Psoas muscle (tissue), 8 donors: Measurements from ENCODE around the gene MAMDC4. TPM values are rescaled to one million over a fixed set of nuclear protein-coding genes. Genes with fewer than 3 reads are reported as not detected.
"Not testable (repeated sequence)": the region's sequence is repeated elsewhere in the genome, so short reads cannot be mapped to it uniquely, and the experiment has no call there.

ENCODE experiments used
- ATAC-seq, 4 donors: fragments of 200-7000 bp; cut with Tn5 transposase; one replicate each; pipeline ENCODE4 v1.9.1; 2020; ENCODE audit warnings: moderate library complexity in 3 of 4, mild to moderate bottlenecking in 2 of 4
- DNase-seq, 2 donors: peaks; one replicate each; pipeline ENCODE4 v3.0.0-alpha.2; 2020
- H3K27ac ChIP-seq: fragments of 200-600 bp; one replicate; pipeline ENCODE4 v1.8.0; 2022
- H3K27me3 ChIP-seq, 3 donors: fragments of 200-600 bp in 1 of 3; one replicate each; pipeline versions ENCODE4 v1.6.1 to v1.8.0; 2013 to 2022; ENCODE audit warnings: low read length in 2 of 3, mild to moderate bottlenecking in 2 of 3, moderate library complexity in 1 of 3; ENCODE audit not compliant: insufficient read depth in 3 of 3
- H3K36me3 ChIP-seq, 2 donors: fragments of 200-600 bp in 1 of 2; one replicate each; pipeline versions ENCODE4 v1.6.1 to v1.8.0; 2013 to 2022; ENCODE audit warnings: low read depth in 1 of 2, mild to moderate bottlenecking in 1 of 2, moderate library complexity in 1 of 2; ENCODE audit not compliant: insufficient read depth in 1 of 2
- H3K4me1 ChIP-seq: fragments of 200-600 bp; one replicate; pipeline ENCODE4 v1.8.0; 2022
- H3K4me3 ChIP-seq: fragments of 200-600 bp; one replicate; pipeline ENCODE4 v1.8.0; 2022; ENCODE audit warnings: mild to moderate bottlenecking
- H3K9me3 ChIP-seq: fragments of 200-600 bp; one replicate; pipeline ENCODE4 v1.8.0; 2022
- WGBS, 3 donors: extraction: QIAGEN DNeasy Blood & Tissue Kit; methylation state at CpG; one replicate each; pipeline versions ENCODE4 v1.1.6 to v1.1.7; 2013; 5-methylcytosine and 5-hydroxymethylcytosine counted together
- intact Hi-C, 2 donors: fragments of 100-400 bp; cut with DNase I; formaldehyde crosslinking; loops; one replicate each; pipeline versions ENCODE4 v1.11.0 to v1.14.2; 2022
- polyA plus RNA-seq, 3 donors: library from polyadenylated mRNA; stranded (reverse); fragments of 200-250 nt; gene quantifications; one replicate each; pipeline ENCODE4 v1.2.3, GENCODE V29; 2013
- total RNA-seq, 4 donors: library from RNA; stranded (reverse); fragmentation: NEBNext Ultra II Directional in 2 of 4; extraction: Animal tissue kit (Norgen Biotek cat#: 25700) in 2 of 4; gene quantifications; one replicate each; pipeline versions ENCODE4 v1.2.1 to v1.2.4, GENCODE V29; 2021 to 2023
- TF ChIP-seq, protein P1 (sequence below): fragments of 200-600 bp; IDR thresholded peaks from one replicate; pipeline ENCODE4 v1.8.0; 2022; ENCODE audit warnings: antibody characterized with exemption
- donor health status: healthy with polysubstance abuse.
- donor health status: DM: no; HTN: no; CAD: no; lungs with moderate emphysema.
- donor health status: Bipolar disorder and iron deficiency.
- donor health status: healthy.
- donor health status: DM: yes; HTN: yes; CAD: no.
- donor health status: DM: no; HTN: no; CAD: no.
- donor health status: DM: no; HTN: no; CAD: no.
- donor health status: DM: yes; HTN: yes; CAD: no.

Gene MAMDC4
- total and polyA plus RNA-seq, 7 donors, result 1.7 to 7.9 (median 2.9) TPM

DNA sequence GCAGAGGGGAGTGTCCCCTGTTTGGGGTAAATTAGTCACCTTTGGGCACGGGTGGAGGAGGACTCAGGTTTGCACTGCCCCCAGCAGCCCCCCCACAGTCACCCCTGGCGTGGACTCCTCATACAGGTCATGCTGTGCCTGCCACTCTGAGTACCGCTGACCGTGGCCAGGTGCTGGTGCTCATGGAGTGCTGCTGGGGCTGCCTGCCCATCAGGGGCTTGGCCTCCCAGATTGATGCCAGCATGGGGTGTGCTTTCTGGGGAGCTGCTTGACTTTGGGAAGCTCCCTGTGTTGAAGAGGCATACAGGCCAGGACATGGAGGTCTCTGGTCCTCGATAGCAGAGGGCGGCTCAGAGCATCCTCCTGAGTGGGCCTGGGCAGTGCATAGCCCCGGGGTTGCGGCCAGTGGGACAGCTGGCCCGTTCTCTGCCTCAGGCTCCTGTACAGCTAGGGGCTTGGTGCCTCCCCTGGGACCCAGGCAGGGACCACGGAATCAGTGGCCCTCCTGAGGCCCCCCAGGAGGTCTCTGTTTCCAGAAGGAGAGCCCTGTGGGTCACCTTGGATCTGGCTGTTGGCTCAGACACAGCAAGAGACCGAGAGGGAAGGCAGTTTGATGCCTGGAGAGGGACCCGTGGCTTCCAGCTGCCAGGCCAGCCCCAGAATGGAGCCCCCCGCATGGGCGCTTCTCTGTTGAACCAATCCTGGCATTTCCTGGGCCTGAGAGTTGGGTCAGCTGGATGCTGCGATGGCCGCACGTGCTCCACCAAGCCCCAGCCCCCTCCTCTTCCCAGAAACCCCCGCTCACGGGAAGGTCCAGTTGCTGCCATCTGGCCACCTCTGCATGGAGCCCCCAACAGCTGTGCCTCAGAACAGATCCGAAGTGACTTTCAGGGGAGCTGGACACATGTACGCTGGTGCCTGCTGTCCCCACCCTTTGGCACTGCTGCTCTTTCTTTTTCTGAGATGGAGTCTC, 15.9 kb upstream of the MAMDC4 start:
- 74 to 85% (median 80%) methylated on average over 20 to 21 of the region's 21 CpGs for WGBS, 3 donors
- peak; percentile 17 to 49 for DNase-seq
- ATAC-seq, result no peak
- TF ChIP-seq, protein P1, sequence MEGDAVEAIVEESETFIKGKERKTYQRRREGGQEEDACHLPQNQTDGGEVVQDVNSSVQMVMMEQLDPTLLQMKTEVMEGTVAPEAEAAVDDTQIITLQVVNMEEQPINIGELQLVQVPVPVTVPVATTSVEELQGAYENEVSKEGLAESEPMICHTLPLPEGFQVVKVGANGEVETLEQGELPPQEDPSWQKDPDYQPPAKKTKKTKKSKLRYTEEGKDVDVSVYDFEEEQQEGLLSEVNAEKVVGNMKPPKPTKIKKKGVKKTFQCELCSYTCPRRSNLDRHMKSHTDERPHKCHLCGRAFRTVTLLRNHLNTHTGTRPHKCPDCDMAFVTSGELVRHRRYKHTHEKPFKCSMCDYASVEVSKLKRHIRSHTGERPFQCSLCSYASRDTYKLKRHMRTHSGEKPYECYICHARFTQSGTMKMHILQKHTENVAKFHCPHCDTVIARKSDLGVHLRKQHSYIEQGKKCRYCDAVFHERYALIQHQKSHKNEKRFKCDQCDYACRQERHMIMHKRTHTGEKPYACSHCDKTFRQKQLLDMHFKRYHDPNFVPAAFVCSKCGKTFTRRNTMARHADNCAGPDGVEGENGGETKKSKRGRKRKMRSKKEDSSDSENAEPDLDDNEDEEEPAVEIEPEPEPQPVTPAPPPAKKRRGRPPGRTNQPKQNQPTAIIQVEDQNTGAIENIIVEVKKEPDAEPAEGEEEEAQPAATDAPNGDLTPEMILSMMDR, result no peak
- intact Hi-C loops, result no loop called here
- Histone ChIP-seq H3K36me3 (peaks cover 0 to 65% of the 10 kb centered on the region in 2 donors), H3K4me1 (peaks cover 6% of the 10 kb centered on the region), H3K9me3 (no peaks in the 10 kb centered on the region), H3K27ac (no peak overlapping the region), H3K27me3 (no peaks in the 10 kb centered on the region), H3K4me3 (no peak overlapping the region)

DNA sequence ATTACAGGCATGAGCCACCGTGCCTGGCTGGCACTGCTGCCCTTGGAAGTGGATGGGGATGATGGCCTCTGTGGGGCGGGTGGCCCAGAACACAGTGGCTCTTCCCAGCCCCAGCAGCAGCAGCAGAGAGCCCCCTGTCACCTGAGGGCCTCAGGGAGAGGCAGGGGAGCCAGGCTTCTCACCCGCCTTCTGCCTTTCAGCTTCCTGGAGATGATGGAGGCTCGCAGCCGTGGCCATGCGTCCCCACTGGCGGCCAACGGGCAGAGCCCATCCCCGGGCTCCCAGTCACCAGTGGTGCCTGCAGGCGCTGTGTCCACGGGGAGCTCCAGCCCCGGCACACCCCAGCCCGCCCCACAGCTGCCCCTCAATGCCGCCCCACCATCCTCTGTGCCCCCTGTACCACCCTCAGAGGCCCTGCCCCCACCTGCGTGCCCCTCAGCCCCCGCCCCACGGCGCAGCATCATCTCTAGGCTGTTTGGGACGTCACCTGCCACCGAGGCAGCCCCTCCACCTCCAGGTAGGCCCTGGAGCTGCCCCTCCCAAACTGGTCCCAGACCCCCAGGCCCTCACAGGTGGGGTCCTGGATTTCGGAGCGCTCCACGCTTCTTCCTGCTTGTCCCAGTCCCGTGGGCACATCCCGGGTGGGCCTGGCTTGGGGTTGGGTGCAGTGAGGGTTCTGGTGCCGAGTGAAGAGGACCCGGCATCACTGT, 14.8 kb upstream of the MAMDC4 start:
- H3K36me3 ChIP-seq, result peaks cover 0 to 54% of the 10 kb centered on the region in 2 donors
- intact Hi-C loops, result no loop called here

GRCh38 chr9:136837856-136838277, 14.3 kb upstream of the MAMDC4 start:
- H3K36me3 ChIP-seq, result peaks cover 0 to 52% of the 10 kb centered on the region in 2 donors

More for the DNA sequence above, 14.8 kb upstream of the MAMDC4 start:
- Histone ChIP-seq H3K9me3 (no peaks in the 10 kb centered on the region), H3K27me3 (no peaks in the 10 kb centered on the region), H3K4me1 (peaks cover 9% of the 10 kb centered on the region), H3K27ac (no peak overlapping the region), H3K4me3 (no peak overlapping the region)
- WGBS, 3 donors, result 87 to 91% (median 89%) methylated on average over 20 to 27 of the region's 27 CpGs
- DNase-seq, result peak; percentile 12 to 44
- TF ChIP-seq, protein P1, result no peak
- ATAC-seq, result no peak

DNA sequence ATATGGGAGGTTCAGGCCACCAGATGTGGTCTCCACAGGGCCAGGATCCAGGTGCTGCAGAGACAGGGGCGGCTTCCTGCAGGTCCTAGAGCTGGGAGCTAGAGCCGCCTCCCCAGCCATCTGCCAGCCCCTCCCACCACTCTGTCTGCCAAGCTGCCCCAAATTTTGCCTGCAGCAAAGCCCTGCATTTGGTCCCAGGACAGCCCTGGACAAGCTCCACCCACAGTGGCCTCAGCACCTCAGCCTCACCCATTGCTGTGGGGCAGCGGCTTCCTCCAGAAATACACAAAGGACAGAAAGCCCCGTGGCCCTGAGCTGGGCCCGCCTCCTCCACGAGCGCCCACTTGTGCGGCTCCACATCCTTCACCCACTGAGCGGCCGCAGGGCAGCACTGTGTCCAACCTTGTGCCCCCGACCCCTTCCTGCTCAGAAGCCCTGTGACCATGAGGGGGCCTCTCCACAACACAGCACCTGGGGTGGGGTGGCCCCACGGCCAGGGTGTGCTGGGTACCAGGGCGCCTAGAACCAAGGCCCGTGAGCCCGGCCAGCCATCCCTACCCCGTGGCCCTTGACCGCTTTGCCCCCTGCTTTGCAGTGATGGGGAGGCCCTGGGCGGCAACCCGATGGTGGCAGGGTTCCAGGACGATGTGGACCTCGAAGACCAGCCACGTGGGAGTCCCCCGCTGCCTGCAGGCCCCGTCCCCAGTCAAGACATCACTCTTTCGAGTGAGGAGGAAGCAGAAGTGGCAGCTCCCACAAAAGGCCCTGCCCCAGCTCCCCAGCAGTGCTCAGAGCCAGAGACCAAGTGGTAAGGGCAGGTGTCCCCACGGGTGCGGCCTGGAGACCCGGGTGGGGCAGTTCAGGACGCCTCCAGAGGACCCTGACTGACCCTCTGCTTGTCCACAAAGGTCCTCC, 13.6 kb upstream of the MAMDC4 start:
- TF ChIP-seq, protein P1, result no peak
- peaks cover 0 to 51% of the 10 kb centered on the region in 2 donors for H3K36me3 ChIP-seq
- DNase-seq (peak in 1 of 2 donors; percentile 40), ATAC-seq (no peak)
- peaks cover 9% of the 10 kb centered on the region for H3K4me1 ChIP-seq
- no peak overlapping the region for H3K27ac ChIP-seq
- WGBS, 3 donors, result 83 to 89% (median 88%) methylated on average over 28 to 29 of the region's 29 CpGs
- H3K4me3 ChIP-seq, result no peak overlapping the region
- intact Hi-C loops, result loop anchor here in 1 of 2 donors (2.0 kb wide), 1 partner anchor 38 kb away; no protein-coding TSS in a partner anchor
- H3K9me3 ChIP-seq, result no peaks in the 10 kb centered on the region
- H3K27me3 ChIP-seq, result no peaks in the 10 kb centered on the region

More at GRCh38 chr9:136837856-136838277, 14.3 kb upstream of the MAMDC4 start:
- intact Hi-C loops, result loop anchor here in 1 of 2 donors (2.0 kb wide), 1 partner anchor 37 kb away; no protein-coding TSS in a partner anchor
- not testable (repeated sequence) for H3K27me3 ChIP-seq, ATAC-seq, H3K9me3 ChIP-seq, H3K27ac ChIP-seq, H3K4me1 ChIP-seq, H3K4me3 ChIP-seq
- WGBS, 3 donors, result 82 to 85% (median 83%) methylated on average over 15 of the region's 15 CpGs
- peak in 1 of 2 donors; percentile 44 for DNase-seq
